ENCODE measurements around the gene UBE4B. TPM values are rescaled to one million over a fixed set of nuclear protein-coding genes. Genes with fewer than 3 reads are reported as not detected.

The UBE4B gene
- polyA plus RNA-seq, 3 donors = 21.0 to 27.9 (median 27.3) TPM

GRCh38 chr1:10146391-10146790 is 113.6 kb downstream of the UBE4B start:
- WGBS, 3 donors = 93 to 98% (median 96%) methylated on average over 8 of the region's 8 CpGs
- no peak overlapping the region for H3K27ac ChIP-seq (ENCODE audit: low read depth, low read length)

GRCh38 chr1:10149231-10149630 is 116.5 kb downstream of the UBE4B start:
- H3K27ac ChIP-seq (ENCODE audit: low read depth, low read length) = no peak overlapping the region

- WGBS, 3 donors = 86 to 89% (median 89%) methylated on average over 8 of the region's 8 CpGs
- H3K27ac ChIP-seq (ENCODE audit: low read depth, low read length) = no peak overlapping the region
Measured at GRCh38 chr1:10152709-10153284, 120.0 kb downstream of the UBE4B start.

- no peak overlapping the region for H3K27ac ChIP-seq (ENCODE audit: low read depth, low read length)
- 62 to 74% (median 65%) methylated on average over 4 of the region's 4 CpGs for WGBS, 3 donors
Measured at GRCh38 chr1:10155087-10155712, 122.4 kb downstream of the UBE4B start.

GRCh38 chr1:10160173-10160572 is 127.4 kb downstream of the UBE4B start:
- H3K27ac ChIP-seq (ENCODE audit: low read depth, low read length) = no peak overlapping the region
- 33 to 85% (median 82%) methylated on average over 3 of the region's 3 CpGs for WGBS, 3 donors

- H3K27ac ChIP-seq (ENCODE audit: low read depth, low read length) = no peak overlapping the region
- WGBS, 3 donors = 64 to 72% (median 69%) methylated on average over 12 of the region's 12 CpGs
Measured at GRCh38 chr1:10160907-10161490, 128.2 kb downstream of the UBE4B start.

- 80 to 92% (median 90%) methylated on average over 16 to 17 of the region's 17 CpGs for WGBS, 3 donors
- no peak overlapping the region for H3K27ac ChIP-seq (ENCODE audit: low read depth, low read length)
Measured at GRCh38 chr1:10161541-10162290, 129.0 kb downstream of the UBE4B start.

GRCh38 chr1:10168912-10169514 is 136.3 kb downstream of the UBE4B start:
- 58 to 90% (median 87%) methylated on average over 7 of the region's 7 CpGs for WGBS, 3 donors
- H3K27ac ChIP-seq (ENCODE audit: low read depth, low read length) = no peak overlapping the region

GRCh38 chr1:10170239-10170574 is 137.4 kb downstream of the UBE4B start:
- WGBS, 3 donors = 58 to 64% (median 63%) methylated on average over 2 of the region's 2 CpGs
- H3K27ac ChIP-seq (ENCODE audit: low read depth, low read length) = no peak overlapping the region

- WGBS, 3 donors = 89 to 94% (median 93%) methylated on average over 16 of the region's 16 CpGs
- no peak overlapping the region for H3K27ac ChIP-seq (ENCODE audit: low read depth, low read length)
Measured at GRCh38 chr1:10171105-10171767, 138.5 kb downstream of the UBE4B start.

GRCh38 chr1:10171995-10172669 is 139.4 kb downstream of the UBE4B start:
- WGBS, 3 donors = 85 to 94% (median 93%) methylated on average over 8 of the region's 8 CpGs
- no peak overlapping the region for H3K27ac ChIP-seq (ENCODE audit: low read depth, low read length)

- no peak overlapping the region for H3K27ac ChIP-seq (ENCODE audit: low read depth, low read length)
- WGBS, 3 donors = 85 to 97% (median 93%) methylated on average over 10 of the region's 10 CpGs
Measured at GRCh38 chr1:10173582-10173981, 140.8 kb downstream of the UBE4B start.

GRCh38 chr1:10177876-10178275 is 145.1 kb downstream of the UBE4B start:
- H3K27ac ChIP-seq (ENCODE audit: low read depth, low read length) = no peak overlapping the region
- WGBS, 3 donors = 69 to 71% (median 71%) methylated on average over 5 of the region's 5 CpGs

- 78 to 89% (median 85%) methylated on average over 22 of the region's 22 CpGs for WGBS, 3 donors
- no peak overlapping the region for H3K27ac ChIP-seq (ENCODE audit: low read depth, low read length)
Measured at GRCh38 chr1:10178597-10179405, 146.0 kb downstream of the UBE4B start.

GRCh38 chr1:10179406-10180091 is 146.8 kb downstream of the UBE4B start:
- WGBS, 3 donors = 87 to 92% (median 91%) methylated on average over 23 of the region's 23 CpGs
- H3K27ac ChIP-seq (ENCODE audit: low read depth, low read length) = no peak overlapping the region

GRCh38 chr1:10181154-10181553 is 148.4 kb downstream of the UBE4B start:
- 90 to 95% (median 92%) methylated on average over 7 of the region's 7 CpGs for WGBS, 3 donors
- no peak overlapping the region for H3K27ac ChIP-seq (ENCODE audit: low read depth, low read length)

- 89 to 96% (median 90%) methylated on average over 2 of the region's 2 CpGs for WGBS, 3 donors
- no peak overlapping the region for H3K27ac ChIP-seq (ENCODE audit: low read depth, low read length)
Measured at GRCh38 chr1:10185759-10186158, 153.0 kb downstream of the UBE4B start.

All from adipose tissue (tissue), 3 donors.